ENCODE data around the gene MTNR1A.

MTNR1A gene

GRCh38 chr4:186554914-186555827, at the start of gene MTNR1A:
MTNR1A (minus strand) TSS chr4:186555567; CDS start chr4:186555365, 202 bp downstream.
- DNase-seq = no peak

- no peak for DNase-seq
Observed at GRCh38 chr4:186604124-186604807, 48.9 kb upstream of the MTNR1A start.

DNA sequence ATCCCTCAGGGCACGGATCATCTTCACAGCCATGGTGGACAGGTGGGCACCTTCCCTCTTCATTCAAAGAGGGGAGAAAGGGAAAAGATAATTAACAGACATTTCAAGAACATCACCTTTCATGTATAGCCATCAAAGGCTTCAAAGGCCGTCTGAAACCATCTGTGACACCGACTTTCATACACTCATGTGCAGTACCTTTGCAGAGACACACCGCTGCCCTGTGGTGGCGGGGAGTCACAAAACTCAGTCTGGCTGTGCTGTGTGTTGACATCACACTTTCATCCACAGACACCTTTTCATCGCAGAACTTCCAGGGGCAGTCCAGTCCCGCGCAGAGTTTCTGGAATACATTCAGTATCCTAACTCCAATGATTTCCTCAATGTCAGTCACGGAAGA, 47.6 kb upstream of the MTNR1A start:
- no peak for DNase-seq

DNA sequence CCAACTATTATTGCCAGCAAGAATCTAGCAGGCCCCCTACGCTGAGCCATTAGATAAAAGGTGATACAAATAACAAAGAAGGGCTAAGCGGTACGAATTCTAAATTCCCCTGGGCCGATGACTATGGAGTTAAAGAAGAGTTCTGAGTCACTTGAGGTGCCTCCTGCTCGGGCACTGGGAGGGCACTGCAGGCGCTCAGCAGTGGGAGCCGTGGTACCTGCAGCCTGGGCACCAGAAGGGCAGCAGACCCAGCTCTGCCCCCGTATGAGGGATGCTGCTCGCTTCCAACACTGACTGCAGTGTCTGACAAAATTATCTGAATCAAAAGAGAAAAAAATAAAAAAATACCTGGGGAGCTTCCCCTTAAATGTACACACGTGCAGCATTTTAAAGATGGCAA, 44.1 kb upstream of the MTNR1A start:
- no peak for DNase-seq

DNA sequence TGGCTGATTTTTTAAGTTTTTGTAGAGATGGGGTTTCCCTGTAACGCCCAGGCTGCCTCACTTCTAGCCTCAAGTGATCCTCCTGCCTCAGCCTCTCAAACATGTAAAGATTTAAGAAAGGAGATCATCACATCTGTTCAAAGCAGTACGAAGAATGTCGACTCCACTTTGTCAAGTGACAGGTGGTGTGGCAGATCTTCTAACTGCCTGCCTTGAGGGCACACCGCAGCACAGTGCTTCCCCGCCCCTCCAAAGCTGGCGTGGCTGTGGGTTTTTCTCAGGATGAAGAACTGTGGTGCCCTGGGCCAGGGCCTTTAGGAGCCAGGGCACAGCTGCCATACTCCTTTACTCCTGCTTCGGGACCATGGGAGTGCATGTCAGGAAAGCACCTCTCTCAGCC, 43.3 kb upstream of the MTNR1A start:
- DNase-seq = no peak

- no peak for DNase-seq
Observed at GRCh38 chr4:186596850-186597390, 41.6 kb upstream of the MTNR1A start.

DNA sequence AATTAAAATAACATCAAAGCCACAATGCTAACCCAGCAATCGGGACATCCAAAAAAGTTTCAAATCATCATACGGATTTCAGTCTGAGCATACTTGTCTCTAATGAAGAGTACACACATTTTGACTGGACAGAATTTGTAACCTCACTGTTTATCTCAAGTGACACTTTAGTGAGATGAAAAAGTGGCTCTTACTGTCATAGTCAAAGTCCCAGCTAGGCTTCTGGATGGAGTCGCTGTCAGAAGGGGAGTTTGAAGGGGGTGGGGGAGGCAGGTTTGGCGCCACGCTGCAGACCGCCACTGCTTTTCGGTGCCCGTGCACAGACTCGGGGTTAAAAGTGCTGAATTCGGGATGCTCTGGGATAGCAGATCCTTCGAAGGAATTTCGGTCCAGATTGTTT, 41.0 kb upstream of the MTNR1A start:
- DNase-seq = no peak

GRCh38 chr4:186593587-186593973, 38.2 kb upstream of the MTNR1A start:
- no peak for DNase-seq

- no peak for DNase-seq
Observed at GRCh38 chr4:186592966-186593586, 37.7 kb upstream of the MTNR1A start.

GRCh38 chr4:186592445-186592844, 37.1 kb upstream of the MTNR1A start:
- no peak for DNase-seq

GRCh38 chr4:186591651-186592050, 36.3 kb upstream of the MTNR1A start:
- DNase-seq = no peak

GRCh38 chr4:186588503-186588902, 33.1 kb upstream of the MTNR1A start:
- no peak for DNase-seq

- no peak for DNase-seq
Observed at GRCh38 chr4:186587416-186588018, 32.1 kb upstream of the MTNR1A start.

GRCh38 chr4:186586205-186586604, 30.8 kb upstream of the MTNR1A start:
- no peak for DNase-seq

DNA sequence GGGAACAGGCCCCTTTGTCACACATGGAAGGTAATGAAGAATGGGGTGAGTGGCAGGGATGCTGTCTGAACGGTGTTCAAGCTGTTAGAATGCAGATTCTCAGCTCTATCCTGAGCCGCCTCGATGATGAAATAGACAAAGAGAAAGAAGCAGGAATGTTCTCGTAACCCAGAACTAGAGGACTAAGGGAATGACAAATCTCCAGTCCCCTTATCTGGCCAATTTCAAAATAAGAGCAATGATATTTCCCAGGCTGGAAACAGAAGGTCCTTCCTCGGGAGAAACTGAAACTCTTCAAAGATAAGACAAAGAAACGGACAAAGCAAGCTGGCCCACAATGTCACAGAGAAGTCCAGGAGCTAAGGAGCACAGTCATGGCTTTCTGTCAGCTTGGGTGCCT, 29.5 kb upstream of the MTNR1A start:
- DNase-seq = no peak

GRCh38 chr4:186581421-186581820, 26.1 kb upstream of the MTNR1A start:
- DNase-seq = no peak

DNA sequence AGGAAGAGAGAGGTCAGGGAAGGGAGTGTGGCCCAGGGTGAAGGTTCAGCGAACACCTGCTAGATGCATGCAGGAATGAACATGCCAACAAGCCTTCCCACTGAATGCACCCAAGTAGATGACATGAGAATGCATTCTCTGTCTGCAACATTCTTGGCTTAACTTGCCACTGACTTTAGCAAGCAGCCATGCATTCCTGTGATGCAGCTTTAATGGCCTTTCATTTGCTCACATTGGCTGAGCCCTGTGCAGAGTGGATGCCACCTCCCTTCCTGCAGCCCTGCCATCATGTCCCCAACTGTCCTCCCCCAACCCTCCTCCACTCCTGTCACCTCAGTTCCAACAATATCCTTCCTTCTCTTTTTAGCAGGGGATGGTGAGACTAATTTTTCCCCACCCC, 25.3 kb upstream of the MTNR1A start:
- no peak for DNase-seq

DNA sequence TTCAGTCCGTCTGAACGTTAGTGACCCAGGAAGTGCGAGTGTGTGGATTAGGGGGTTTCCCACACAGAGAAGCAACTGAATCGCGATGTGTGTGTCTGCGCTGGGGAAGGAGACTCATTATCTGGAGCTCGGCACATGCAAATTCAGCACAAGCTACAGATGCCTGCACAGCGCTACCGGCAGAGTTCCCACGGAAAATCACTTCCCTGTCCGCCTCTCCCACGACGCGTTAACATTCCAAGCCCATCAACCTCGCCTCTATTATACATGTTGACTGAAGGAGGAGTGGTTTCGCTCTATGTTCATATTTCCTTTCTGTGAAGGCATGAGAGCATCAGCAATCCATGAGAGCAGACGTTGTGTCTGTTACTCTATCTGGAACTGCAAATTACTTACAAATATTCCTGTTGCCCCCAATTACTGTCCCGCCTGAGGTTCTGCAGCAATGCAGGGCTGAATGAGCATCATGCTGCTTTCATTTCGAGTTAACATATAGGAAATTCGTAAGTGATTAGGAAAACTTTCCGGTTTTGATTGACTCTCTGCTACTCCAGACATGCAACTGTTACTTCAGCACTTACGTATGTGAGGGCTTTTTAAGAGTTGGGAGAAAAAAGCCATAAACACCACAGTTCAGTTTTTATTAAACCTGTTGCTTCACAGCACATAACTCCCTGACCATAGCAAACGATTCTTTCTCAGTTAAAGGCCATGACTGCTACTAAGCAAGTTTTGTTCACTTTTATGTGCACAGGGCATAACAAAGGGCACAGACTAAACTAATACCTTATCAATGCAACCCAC, 15.0 kb upstream of the MTNR1A start:
- DNase-seq = no peak

DNA sequence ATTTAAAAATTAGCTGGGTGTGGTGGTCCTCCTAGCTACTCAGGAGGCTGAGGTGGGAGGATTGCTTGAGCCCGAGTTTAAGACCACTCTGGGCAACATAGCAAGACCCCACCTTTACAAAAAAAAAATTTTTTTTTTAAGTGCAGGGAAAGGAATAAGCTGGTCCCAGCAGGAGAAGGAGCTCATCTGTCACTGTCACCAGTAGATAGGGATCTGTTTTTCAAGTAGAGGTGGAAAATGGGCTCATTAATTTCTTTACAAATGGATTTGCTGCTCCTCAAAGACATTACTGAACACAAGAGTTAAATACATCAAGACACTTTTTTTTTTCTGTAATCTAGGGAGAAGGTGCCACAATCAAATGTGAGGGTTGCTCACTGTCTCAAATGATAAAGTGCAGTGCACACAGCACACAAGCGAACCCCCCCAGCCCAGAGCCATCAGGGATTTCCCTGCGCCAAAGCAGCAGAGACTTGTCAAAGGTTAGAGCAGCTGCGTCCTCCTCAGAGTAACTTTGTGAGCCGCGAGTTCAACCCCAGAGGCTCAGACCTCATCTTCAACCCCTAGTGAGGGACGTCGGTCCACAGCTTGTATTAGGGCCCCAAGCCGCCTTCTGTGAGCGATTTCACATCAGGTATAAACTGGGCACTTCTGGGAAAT, 14.3 kb upstream of the MTNR1A start:
- no peak for DNase-seq

- no peak for DNase-seq
Observed at GRCh38 chr4:186566068-186566467, 10.7 kb upstream of the MTNR1A start.

DNA sequence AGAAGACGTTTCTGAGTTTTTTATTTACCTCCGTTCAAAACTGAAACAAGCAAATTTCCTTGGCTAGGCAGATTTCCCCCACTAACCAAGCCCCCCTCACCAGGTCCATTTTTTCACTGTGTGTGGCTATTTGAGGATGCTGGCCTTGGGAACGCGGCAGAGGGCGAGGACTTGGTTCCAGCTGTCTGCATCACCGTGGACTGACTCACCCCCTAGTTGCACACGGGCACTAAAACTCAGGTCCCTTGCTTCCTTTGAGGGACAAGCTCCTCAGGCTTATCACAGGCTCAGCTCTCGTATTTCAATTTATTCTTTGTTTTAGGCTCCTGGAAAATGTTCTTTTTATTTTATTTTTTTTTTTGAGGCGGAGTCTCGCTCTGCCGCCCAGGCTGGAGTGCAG, 8.4 kb upstream of the MTNR1A start:
- DNase-seq = no peak

GRCh38 chr4:186561748-186562147, 6.4 kb upstream of the MTNR1A start:
- no peak for DNase-seq

All from NCI-H1436 treated with DMSO at 0.1 percent for 48 hours (cell line).